Retina (tissue), 1 donor: ENCODE results near the gene ZNF799.
"Not testable (repeated sequence)": the region's sequence is repeated elsewhere in the genome, so short reads cannot be mapped to it uniquely, and the experiment has no call there.

Experiments used
- DNase-seq: peaks from one replicate; pipeline ENCODE4 v3.0.0-alpha.2; 2016

Gene ZNF799

DNA sequence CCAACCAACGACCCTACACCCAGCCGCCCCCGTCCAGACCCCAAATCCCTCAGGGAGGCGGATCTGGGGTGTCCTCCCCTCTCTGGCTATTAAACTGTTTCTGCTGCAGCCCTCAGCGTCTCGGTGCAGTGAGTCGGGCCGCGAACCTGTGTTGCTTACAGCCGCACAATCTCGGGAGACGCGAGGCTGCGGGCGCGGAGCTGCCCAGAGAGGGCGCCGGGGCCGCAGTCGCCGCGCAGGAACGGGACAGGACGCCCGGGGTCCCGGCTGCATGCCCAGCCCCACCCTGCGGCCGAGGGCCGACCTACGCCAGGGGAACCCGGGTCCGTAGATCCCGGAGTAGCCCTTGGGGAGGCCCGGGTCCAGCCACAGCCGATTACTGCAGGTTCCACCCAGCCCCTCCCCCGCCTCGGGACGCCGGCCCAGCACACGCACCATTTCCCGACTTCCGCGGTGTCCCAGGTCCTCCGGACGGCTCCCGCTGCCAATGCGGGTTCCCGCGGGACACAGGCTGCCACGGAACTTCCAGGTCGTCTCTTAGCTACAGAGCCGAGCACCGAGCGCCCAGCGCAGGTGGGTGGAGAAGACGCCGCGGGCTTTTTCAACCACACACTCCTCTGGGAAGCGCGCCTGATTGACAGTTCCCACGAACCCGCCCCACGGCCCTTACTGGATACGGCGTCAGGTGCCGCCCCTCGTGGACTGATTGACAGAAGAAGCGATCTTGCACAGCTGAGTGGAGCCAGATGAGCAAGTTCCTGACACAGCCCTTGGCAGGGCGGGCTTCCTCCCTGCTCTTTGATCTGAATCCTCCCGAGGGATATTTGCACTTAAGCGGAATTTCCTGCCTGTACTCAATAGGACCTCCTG is at the start of gene ZNF799:
TSS of gene ZNF799 (minus strand) at position 639 of the 870 bp plus-strand sequence. CDS start at position 438, 201 bp downstream.
- DNase-seq: peak; percentile 97

DNA sequence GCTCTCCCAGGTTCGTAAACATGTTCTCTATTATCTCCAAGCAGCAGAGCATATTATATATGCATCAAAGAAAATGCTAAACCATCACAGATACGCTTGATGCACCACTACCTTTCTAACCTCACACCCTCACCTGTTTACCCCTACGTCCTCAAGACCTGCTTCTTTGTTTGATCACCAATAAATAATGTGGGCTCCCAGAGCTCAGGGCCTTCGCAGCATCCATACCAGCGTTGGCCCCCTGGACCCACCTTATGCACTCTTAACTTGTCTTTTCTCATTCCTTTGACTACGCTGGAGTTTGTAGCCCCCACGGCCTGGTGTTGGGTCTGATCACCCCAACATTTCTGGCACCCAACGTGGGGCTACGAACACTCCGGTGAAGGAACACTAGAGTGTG is 49.8 kb upstream of the ZNF799 start:
- no peak for DNase-seq

DNA sequence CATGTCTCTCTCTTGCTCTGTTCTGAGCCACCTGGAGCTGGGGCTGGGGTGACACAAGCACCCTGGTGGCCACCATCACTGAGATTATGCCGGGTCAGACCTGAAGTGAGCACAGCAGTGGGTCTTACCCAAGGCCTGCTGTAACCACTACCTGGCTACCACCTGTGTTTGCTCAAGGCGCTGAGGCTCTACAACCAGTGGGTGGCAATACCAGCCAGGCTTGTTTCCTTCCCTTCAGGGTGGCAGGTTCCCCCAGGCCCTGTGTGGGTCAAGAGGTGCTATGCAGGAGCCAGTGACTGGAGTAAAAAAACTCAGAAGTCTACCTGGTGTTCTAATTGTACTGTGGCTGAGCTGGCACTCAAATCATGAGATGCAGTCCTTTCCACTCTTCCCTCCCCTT is 47.7 kb upstream of the ZNF799 start:
- DNase-seq: no peak

DNA sequence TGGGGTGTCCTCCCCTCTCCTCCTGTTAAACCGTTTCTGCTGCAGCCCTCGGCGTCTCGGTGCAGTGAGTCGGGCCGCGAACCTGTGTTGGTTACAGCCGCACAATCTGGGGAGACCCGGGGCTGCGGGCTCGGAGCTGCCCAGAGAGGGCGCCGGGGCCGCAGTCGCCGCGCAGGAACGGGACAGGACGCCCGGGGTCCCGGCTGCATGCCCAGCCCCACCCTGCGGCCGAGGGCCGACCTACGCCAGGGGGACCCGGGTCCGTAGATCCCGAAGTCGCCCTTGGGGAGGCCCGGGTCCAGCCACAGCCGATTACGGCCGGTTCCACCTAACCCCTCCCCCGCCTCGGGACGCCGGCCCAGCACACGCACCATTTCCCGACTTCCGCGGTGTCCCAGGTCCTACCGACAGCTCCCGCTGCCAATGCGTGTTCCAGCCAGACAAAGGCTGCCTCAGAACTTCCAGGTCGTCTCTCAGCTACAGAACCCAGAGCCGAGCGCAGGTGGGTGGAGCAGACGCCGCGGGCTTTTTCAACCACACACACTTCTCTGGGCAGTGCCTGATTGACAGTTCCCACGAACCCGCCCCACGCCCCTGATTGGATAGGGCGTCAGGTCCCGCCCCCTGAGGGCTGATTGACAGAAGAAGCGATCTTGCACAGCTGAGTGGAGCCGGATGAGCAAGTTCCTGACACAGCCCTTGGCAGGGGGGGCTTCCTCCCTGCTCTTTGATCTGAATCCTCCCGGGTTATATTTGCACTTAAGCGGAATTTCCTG is 39.7 kb upstream of the ZNF799 start, which contains the start of gene ZNF443:
TSS of gene ZNF443 (minus strand) at position 481 of the 776 bp plus-strand sequence. CDS start at position 374, 107 bp downstream.
- peak; percentile 99 for DNase-seq

DNA sequence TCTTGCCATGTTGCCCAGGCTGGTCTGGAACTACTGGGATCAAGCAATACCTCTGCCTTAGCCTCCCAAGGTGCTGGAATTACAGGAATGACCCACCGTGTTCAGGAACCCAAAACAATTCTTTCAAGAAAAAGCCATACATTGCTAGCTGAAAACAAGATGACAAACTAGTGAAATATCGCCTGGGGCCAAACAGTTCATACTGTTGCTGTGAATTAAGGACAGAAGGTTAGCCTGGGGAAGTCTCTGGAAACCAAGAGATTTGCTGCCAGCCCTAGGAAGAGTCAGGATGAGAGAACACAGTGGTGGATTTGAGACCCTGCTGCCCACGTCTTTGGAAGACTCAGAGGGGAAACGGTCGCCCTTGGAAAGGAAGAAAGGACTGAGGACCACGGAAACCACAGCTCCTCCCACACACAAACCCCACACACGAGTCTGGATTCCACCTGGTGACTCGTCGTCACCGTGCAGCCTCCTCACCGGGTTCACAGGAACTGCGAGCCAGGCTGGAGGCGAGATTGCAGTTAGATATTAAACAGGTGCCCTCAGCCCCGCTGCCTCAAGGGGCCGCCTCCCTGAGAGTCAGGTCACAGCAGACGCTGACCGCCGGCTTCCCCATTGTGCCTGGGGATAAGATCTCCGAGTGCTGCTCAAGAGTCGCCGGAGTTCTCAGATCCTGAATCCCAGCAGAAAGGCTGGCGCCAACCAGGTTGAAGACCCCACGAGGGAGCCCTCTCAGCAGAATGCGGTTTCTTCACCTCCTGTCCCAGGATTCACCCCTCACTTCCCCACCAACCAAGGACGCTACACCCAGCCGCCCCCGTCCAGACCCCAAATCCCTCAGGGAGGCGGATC is 38.8 kb upstream of the ZNF799 start:
- peak; percentile 36 for DNase-seq

DNA sequence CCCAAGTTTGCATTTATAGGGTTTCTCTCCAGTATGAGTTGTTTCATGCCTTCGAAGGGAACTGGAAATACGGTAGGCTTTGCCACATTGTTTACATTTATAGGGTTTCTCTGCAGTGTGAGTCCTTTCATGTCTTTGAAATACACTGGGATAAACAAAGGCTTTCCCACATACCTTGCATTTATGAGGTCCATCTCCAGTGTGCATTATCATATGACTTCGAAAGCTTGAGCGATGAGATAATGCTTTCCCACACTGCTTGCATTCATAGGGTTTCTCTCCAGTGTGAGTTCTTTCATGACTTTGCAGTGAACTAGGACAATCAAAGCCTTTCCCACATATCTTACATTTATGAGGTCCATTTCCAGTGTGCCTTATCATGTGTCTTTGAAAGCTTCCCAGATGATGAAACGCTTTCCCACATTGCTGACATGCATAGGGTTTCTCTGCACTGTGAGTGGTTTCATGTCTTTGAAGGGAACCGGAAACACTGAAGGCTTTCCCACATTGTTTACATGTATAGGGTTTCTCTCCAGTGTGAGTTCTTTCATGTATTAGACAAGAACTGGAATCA is 29.7 kb upstream of the ZNF799 start:
- DNase-seq: not testable (repeated sequence)

DNA sequence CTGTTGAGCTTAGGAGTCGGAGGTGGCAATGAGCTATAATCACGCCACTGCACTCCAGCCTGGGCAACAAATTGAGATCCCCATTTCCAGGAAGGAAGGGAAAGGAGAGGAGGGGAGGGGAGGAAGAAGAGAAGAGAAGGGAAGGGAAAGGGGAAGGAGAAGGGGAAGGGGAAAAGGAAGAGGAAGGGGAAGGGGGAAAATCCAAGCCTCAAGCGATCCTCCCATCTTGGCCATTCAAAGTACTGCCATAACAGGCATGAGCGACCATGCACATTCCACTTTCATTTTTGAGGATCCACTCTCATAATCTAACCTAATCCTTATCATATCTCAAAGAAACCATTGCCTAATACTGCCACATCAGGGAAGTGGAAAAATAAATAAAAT is 24.8 kb upstream of the ZNF799 start:
- DNase-seq: no peak

DNA sequence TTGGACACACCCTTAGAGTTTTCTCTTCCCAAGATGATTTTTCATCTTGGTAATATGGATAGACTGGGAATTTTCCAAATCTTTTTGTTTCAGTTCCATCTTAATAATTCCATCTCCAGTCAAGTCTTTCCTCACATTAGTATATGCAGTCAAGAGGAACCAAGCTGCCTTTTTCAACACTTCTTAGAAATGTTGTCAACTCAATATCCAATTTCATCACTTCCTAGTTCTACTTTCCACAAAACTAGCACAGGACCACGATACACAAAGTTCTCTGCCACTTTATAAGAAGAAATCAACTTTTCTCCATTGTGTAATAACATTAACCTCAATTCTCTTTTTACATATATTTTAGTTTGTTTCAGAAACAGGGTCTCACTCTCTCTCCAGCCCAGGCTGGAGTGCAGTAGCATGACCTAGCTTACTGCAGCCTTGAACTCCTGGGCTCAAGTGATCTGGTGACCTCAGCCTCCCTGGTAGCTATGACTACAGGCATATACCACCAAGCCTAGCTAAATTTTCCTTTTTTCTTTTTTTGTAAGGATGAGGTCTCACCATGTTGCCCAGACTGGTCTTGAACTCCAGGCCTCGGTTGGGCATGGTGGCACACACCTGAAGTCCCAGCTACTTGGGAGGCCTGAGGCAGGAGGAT is 24.3 kb upstream of the ZNF799 start:
- no peak for DNase-seq

DNA sequence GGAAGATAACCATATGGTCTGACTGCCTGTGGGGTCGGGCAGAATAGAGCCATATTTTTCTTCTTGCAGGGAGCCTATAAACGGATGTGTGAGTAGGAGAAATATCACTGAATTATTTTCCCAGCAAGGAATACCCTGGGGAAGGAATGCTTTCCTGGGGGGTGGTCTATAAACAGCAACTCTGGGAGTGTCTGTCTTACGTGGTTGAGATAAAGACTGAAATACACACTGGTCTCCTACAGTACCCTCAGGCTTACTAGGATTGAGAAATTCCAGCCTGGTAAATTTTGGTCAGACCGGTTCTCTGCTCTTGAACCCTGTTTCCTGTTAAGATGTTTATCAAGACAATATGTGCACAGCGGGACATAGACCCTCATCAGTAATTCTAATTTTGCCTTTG is 16.2 kb upstream of the ZNF799 start:
- DNase-seq: not testable (repeated sequence)

DNA sequence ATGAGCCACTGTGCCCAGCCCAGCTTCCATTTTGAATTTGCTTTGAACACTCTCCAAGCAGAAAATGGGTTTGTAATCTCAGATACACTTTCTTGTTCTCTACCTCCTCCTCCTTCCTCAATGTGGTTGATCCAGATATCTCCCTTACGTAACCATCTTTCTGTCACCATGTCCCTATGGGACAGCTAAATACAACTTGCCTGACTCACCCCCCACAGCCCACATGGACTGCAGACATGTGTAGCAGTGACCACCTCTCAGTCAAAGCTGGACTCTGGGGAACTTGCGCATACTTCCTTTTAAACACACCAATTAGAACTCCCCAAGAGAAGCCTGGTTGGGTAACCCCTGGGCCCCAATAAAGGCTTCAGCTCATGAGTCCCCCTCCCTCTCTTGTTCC is 10.8 kb upstream of the ZNF799 start:
- no peak for DNase-seq

DNA sequence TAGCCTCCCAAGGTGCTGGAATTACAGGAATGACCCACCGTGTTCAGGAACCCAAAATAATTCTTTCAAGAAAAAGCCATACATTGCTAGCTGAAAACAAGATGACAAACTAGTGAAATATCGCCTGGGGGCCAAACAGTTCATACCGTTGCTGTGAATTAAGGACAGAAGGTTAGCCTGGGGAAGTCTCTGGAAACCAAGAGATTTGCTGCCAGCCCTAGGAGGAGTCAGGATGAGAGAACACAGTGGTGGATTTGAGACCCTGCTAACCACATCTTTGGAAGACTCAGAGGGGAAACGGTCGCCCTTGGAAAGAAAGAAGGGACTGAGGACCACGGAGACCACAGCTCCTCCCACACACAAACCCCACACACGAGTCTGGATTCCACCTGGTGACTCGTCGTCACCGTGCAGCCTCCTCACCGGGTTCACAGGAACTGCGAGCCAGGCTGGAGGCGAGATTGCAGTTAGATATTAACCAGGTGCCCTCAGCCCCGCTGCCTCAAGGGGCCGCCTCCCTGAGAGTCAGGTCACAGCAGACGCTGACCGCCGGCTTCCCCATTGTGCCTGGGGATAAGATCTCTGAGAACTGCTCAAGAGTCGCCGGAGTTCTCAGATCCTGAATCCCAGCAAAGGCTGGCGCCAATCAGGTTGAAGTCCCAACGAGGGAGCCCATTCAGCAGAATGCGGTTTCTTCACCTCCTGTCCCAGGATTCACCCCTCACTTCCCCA is 1.0 kb downstream of the ZNF799 start:
- DNase-seq: peak; percentile 39

DNA sequence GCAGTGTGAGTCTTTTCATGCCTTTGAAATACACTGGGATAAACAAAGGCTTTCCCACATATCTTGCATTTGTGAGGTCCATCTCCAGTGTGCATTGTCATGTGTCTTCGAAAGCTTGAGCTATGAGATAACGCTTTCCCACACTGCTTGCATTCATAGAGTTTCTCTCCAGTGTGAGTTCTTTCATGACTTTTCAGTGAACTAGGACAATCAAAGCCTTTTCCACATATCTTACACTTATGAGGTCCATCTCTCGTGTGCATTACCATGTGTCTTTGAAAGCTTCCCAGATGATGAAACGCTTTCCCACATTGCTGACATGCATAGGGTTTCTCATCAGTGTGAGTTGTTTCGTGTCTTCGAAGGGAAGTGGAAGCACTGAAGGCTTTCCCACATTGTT is 9.9 kb downstream of the ZNF799 start:
- DNase-seq: not testable (repeated sequence)

DNA sequence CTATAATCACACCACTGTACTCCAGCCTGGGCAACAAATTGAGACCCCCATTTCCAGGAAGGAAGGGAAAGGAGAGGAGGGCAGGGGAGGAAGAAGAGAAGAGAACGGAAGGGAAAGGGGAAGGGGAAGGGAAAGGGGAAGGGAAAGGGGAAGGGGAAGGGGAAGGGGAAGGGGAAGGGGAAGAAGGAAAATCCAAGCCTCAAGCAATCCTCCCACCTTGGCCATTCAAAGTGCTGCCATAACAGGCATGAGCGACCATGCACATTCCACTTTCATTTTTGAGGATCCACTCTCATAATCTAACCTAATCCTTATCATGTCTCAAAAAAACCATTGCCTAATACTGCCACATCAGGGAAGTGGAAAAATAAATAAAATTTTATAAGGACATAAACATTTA is 14.7 kb downstream of the ZNF799 start:
- not testable (repeated sequence) for DNase-seq

DNA sequence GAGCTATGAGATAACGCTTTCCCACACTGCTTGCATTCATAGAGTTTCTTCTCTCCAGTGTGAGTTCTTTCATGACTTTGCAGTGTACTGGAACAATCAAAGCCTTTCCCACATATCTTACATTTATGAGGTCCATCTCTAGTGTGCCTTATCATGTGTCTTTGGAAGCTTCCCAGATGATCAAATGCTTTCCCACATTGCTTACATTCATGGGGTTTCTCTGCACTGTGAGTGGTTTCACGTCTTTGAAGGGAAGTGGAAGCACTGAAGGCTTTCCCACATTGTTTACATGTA is 20.7 kb downstream of the ZNF799 start:
- no peak for DNase-seq

DNA sequence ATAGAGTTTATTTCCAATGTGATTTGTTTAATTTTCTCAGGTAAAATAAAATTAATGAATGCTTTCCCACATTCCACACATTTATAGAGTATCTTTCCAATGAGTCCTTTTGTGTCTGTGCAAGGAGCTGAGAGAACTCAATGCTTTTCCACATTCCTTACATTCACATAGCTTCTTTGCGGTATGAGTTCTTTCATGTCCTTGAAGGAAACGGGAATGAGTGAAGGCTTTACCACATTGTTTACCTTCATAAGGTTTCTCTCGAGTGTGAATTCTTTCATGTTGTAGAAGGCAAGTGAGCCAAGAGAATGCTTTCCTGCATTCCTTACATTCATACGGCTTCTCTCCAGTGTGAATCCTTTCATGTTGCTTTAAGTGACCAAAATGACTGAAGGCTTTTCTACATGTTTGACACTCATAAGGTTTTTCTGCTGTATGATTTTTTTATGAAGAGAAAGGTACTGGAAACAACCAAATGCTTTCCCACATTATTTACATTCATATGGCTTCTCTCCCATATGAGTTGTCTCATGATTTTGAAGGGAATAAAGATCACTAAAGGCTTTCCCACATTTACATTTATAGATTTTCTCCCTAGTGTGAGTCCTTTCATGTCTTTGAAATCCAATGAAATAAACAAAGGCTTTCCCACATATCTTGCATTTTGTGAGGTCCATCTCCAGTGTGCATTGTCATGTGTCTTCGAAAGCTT is 21.2 kb downstream of the ZNF799 start:
- DNase-seq: no peak

DNA sequence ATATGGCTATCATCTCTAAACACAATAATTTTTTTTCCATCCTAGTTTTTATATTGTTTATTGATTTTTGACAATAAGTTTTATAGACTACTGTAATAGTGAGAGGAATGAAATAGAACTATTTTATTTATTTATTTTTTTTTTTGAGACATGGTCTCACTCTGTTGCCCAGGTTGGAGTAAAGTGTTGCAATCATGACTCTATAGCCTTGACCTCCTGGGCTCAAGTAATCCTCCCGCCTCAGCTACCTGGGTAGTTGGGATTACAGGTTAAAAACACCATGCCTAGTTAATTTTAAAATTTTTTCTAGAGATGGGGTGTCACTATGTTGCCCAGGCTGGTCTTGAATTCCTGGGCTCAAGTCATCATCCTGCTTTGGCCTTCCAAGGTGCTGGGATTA is 27.0 kb downstream of the ZNF799 start:
- no peak for DNase-seq

DNA sequence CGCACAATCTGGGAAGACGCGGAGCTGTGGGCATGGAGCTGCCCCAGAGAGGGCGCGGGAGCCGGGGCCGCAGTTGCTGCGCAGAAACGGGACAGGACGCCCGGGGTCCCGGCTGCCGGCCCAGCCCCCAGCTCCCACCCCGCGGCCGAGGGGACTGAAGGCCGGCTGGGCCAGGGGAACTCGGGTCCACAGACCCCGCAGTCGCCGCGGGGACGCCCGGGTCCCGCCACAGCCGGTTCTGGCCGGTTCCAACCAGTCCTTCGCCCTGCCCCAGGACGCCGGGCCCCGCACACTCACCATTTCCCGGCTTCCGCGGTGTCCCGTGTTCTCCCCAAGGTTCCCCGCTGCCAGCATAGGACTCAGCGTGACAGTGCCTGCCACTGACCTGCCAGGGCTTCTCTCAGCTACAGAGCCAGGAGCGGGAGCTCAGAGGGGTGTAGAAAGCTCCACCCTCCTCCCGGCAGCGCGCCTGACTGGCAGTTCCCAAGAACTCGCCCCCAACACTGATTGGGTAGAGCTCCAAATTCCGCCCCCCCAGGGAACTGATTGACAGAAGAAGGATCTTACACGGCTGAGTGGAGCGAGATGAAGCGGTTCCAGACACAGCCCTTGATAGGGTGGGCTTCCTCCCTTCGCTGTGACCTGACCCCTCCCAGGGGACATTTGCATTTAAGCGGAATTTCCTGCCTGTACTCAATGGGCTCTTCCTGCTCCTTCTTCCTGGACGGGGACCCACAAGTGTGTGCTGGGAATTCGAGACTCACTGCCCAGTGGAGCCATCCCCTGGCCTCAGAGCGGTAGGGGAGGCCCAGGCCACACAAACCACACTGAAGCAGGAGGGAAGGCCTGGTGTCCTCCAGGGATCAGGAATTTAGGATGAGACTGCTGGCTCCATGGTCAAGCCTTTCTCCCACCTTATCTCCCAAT is 35.6 kb downstream of the ZNF799 start, which contains the start of gene ZNF442:
TSS of gene ZNF442 (minus strand) at position 448 of the 927 bp plus-strand sequence. CDS start 2,052 bp downstream, outside the sequence.
- DNase-seq: peak; percentile 97

DNA sequence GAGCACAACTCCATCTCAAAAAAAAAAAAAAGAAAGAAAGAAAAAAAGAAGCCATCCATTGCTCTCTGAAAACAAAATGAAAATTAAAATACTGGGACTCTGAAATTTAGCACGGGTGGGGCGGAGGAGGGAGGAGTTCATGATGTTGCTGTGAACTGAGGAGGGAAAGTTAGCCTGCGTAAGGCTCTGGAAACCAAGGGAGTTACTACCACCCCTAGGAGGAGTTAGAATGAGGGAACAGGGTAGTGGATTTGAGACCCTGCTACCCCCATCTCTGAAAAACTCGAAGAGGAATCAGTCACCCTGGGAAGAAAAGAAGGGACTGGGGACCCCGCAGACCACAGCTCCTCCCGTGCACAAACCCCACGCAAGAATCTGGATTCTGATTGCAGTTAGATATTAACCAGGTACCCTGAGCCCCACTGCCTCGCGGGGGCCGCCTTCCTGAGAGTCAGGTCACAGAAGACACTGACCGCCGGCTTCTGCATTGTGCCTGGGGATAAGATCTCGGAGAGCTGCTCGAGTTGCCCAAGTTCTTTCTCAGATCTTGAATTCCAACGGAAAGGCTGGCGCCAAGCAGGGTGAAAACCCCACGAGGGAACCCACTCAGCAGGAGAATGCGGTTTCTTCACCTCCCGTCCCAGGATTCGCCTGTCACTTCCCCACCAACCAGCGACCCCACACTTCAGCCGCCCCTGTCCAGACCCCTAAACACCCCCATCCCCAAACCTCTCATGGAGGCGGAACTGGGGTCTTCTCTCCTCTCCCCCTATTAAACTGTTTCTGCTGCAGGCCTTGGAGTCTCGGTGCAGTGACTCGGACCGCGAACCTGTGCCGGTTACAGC is 36.5 kb downstream of the ZNF799 start:
- DNase-seq: no peak
